Activated CD4-positive, alpha-beta T cell treated with anti-CD3 and anti-CD28 coated beads for 24 hours (primary cell): ENCODE results near the gene DIDO1.
A peak's percentile ranks its signal among the peaks of the same experiment; 100 is the strongest.
"Not testable (repeated sequence)": the region's sequence is repeated elsewhere in the genome, so short reads cannot be mapped to it uniquely, and the experiment has no call there.

Experiments
- DNase-seq, 2 donors: peaks; one replicate each; pipeline ENCODE4 v3.0.0-alpha.2; 2020; ENCODE audit warnings: low read depth in 2 of 2

DIDO1 gene

GRCh38 chr20:62929051-62929538, 2.8 kb upstream of the DIDO1 start:
- peak; percentile 22 to 39 for DNase-seq

GRCh38 chr20:62928246-62928939, 2.1 kb upstream of the DIDO1 start:
- no peak for DNase-seq

DNA sequence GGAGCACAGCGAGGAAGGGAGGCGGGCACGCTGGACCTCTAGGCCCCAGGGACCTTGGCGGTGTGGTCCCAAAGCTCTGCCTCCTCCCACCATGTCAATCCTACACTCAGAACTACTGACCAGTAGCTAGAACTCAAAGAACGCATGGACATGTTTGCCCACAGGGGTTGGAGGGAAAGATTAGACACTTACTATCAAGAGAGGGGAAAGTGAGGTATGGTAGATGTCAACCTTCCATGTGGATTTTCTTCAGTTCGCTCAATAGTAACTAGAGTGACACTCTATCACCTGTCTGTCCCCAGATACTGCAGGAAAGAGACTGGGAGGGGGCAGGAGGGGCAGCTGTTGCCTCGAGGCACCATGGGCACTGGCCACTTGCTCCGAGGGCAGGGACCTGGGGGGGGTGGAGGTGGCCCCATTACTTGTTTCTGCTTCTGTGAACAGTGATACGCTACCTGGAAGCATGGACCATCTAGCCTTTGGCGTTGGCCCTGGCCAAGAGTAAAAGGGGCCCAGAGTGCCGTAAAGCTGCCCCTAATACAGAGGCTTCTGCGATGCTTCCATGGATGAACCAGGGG, 912 bp upstream of the DIDO1 start:
- DNase-seq: no peak

DNA sequence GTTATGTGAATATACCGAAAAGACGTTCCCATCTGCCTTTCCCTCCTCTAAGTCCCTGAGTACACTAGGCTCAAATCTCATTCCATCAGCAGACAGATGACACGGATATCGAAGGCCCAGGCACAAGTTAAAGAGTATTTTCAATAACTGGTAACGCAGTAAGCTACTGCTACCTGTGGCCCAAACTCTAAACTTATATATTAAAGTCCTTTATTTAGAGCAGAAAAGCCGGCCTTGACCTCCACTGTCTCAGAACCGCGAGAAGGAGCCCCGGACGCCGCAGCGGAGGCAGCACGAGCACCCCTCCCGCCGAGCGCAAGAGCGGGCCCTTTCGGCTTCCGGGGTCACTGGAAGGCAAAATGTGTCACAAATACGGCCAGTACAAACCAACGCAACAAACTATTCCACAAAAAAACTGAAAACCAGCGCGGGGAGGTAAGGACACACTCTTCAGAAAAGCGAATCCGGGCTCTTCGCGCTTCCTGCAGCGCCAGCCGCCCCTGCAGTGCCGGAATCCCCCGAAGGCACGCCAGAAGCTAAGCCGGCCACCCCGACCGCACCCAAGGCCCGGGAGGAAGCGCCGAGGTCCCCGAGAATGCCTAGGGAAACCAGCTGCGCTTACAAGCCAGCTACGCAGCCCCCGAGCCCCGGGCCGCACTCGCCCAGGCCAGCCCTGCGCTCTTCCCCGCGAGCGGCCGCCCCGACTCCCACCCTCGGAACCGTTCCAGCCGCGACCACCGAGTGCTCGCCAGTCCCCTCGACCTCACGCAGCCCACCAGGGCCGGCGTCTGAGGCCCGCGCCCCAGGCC, 681 bp downstream of the DIDO1 start:
- DNase-seq: no peak

GRCh38 chr20:62925076-62925419, 1.3 kb downstream of the DIDO1 start:
- DNase-seq: no peak

GRCh38 chr20:62924442-62925075, 1.7 kb downstream of the DIDO1 start:
- DNase-seq: no peak

DNA sequence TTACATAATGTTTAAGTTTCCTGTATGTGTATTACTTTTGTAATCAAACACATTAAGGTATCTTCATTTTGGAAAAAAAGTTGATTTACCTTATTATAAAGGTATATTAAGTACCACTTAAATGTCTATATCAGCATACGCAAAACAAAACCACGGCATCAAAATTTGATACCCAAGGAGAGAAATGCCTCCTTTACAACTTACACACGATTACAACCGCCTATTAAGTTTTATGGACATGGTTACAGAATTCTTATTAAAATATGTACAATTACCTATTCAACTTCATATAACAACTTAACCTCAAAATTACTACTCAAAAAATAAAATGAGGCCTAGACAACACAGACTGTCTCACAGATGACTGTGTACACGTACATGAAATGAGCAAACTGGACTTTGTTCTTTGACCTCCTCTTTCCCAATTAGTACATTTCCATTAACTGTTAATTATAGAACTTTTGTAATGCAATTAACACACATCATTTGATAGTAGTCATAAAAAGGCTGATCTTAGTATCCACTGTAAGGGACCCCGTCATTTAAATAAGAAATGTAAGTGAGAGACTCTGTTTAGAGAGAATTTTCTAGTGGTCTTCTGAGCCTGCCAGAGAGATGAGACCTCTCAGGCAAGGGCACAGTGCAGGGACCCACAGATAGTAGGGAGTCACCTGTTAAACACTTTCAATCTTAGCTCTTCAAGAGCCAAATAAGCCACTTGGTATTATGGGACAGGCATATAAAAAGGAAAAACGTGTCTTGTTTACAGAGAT, 2.5 kb downstream of the DIDO1 start:
- no peak for DNase-seq

- DNase-seq: not testable (repeated sequence)
These were observed 3.1 kb downstream of the DIDO1 start for GRCh38 chr20:62923059-62923668.

- no peak for DNase-seq
These were observed 3.8 kb downstream of the DIDO1 start for GRCh38 chr20:62922451-62922921.

DNA sequence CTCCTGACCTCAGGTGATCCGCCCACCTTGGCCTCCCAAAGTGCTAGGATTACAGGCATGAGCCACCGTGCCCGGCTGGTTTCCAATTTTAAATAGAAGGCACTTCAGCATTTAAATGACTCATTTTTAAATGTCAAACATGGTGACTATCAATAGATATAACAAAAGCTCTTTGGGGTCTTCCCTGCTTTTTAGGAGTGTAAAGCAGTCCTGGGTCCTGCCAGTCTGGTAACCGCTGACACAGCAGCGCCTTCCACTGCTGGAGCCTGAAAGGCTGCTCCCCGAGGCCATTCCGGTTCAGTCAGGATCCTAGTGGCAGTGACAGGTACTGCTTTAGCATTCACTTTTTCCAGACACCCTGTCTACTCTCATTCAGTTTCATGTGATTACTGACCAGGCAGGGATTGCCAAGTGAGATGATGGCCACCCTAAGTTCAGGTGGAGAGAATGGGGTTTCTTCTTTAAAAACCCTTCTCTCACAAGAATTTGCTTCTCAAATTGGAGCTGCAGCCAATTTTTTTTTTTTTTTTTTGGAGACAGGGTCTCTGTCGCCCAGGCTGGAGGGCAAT, 5.1 kb downstream of the DIDO1 start:
- DNase-seq: peak in 1 of 2 donors; percentile 52

GRCh38 chr20:62920039-62920645, 6.2 kb downstream of the DIDO1 start:
- DNase-seq: no peak

DNA sequence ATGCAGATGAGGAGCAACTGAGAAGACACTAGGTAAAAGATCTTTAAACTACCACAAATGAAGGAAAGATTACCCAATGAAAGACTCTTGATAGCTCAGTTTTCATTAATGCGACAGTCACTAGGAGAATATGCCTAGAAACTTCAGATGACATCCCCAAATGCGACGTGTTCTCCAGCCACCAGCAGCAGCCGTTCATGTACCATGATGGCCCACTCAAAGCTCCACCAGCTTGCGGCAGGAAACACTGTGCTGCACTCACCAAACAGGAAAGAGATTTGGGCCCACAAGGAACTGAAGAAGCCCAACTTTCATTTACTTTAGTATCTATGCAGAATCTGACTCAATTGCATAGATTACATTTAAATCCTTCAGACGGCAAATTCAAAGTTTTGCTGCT, 7.5 kb downstream of the DIDO1 start:
- DNase-seq: no peak

- DNase-seq: no peak
These were observed 8.2 kb downstream of the DIDO1 start for GRCh38 chr20:62918147-62918546.

- DNase-seq: no peak
These were observed 8.6 kb downstream of the DIDO1 start for GRCh38 chr20:62917720-62918119.

- no peak for DNase-seq
These were observed 9.4 kb downstream of the DIDO1 start for GRCh38 chr20:62916703-62917476.

DNA sequence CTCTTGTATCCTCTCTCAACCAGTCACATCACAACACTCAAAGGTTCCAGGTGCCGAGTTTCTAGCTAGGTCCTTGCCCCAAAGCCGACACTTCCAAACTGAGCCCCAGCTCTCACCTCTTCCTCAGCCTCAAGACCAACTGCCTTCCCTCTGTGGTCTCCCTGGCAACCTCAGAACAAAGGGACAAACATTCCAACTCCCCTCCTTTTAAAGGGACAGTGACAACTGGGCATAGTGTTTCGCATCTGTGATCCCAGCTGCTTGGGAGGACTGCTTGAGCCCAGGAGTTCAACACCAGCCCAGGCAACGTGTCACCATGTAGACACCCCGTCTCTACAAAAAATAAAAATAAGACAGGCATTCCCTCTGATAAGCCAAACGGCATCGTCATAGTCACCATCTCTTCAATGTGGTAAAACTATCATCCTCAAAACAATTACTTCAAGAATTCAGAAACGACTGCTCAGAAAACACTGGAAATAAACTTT, 11.3 kb downstream of the DIDO1 start:
- no peak for DNase-seq

GRCh38 chr20:62914436-62914835, 11.9 kb downstream of the DIDO1 start:
- no peak for DNase-seq

DNA sequence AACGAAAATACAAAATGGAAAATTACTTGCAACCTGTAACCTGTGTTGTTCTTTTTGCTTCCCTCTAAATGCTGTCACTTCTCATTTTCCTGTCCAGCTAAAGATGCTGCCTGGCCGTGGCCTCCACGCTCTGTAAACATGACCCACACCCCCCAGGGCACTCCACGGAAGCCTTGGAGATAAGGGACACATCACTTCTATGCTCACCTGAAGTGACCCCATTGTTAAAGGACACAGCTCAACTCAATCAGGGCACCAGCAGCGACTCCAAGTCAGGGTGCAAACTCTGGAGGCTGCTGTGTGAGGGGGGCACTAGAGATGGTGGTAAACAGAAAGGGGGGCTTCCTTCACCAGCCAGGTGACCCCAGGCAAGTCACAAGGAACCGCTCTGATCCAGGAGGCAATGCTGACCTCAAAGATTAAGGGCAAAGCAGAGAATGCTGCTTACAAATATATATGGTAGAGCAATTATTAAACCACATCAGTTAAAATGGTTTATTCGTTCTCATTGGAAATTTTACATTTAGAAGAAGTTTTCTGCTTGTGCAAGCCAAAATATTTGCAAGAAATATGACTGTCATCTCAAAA, 13.2 kb downstream of the DIDO1 start:
- DNase-seq: no peak
